ENCODE data around the gene INPP4B.

Gene INPP4B

GRCh38 chr4:142434519-142435224 lies 411.4 kb downstream of the INPP4B start:
- ATAC-seq (ENCODE audit: low read depth) (no peak), DNase-seq (ENCODE audit: low spot score in 2 of 2) (no peak)
- H3K9me3 Mint-ChIP-seq: peaks cover 11% of the 10 kb centered on the region
- H3K36me3 Mint-ChIP-seq: no peaks in the 10 kb centered on the region
- H3K4me3 Mint-ChIP-seq: no peak overlapping the region
- no peaks in the 10 kb centered on the region for H3K4me1 Mint-ChIP-seq
- H3K27ac Mint-ChIP-seq: no peak overlapping the region
- H3K27me3 Mint-ChIP-seq: no peaks in the 10 kb centered on the region

GRCh38 chr4:142428715-142429114 lies 417.4 kb downstream of the INPP4B start:
- Mint-ChIP-seq H3K4me1 (no peaks in the 10 kb centered on the region), H3K27ac (no peak overlapping the region), H3K27me3 (no peaks in the 10 kb centered on the region), H3K4me3 (no peak overlapping the region), H3K9me3 (peaks cover 3% of the 10 kb centered on the region), H3K36me3 (no peaks in the 10 kb centered on the region)
- no peak for DNase-seq (ENCODE audit: low spot score in 2 of 2)
- ATAC-seq (ENCODE audit: low read depth): no peak

- ATAC-seq (ENCODE audit: low read depth): no peak
- H3K9me3 Mint-ChIP-seq: no peaks in the 10 kb centered on the region
- no peak for DNase-seq (ENCODE audit: low spot score in 2 of 2)
- H3K4me1 Mint-ChIP-seq: no peaks in the 10 kb centered on the region
- no peak overlapping the region for H3K4me3 Mint-ChIP-seq
- no peaks in the 10 kb centered on the region for H3K36me3 Mint-ChIP-seq
- H3K27ac Mint-ChIP-seq: no peak overlapping the region
- no peaks in the 10 kb centered on the region for H3K27me3 Mint-ChIP-seq
Observed at GRCh38 chr4:142427456-142427855, 418.6 kb downstream of the INPP4B start.

DNA sequence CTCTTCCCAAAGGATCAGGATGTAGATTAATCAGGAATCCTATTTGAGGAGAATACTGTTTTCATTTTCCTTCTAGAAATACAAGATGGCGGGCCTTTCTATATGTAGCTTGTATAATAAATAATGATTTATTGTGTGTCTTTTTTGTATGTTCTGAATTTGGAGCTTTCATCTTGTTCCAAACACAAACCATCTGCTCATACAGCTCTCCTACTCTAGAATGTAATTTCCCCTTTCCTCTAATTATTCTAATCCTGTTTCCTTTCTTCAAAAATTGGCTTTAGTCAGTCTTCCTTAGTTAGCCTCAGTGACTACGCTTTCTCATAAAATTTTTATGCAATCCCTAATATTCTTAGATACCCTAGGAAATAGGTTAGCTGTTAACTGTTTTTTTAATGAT lies 422.2 kb downstream of the INPP4B start:
- Mint-ChIP-seq H3K9me3 (no peaks in the 10 kb centered on the region), H3K27me3 (no peaks in the 10 kb centered on the region), H3K27ac (no peak overlapping the region), H3K4me1 (no peaks in the 10 kb centered on the region), H3K4me3 (no peak overlapping the region), H3K36me3 (no peaks in the 10 kb centered on the region)
- ATAC-seq (ENCODE audit: low read depth) (no peak), DNase-seq (ENCODE audit: low spot score in 2 of 2) (no peak)

- no peak overlapping the region for H3K27ac Mint-ChIP-seq
Observed at GRCh38 chr4:142420311-142421095, 425.6 kb downstream of the INPP4B start.

GRCh38 chr4:142419712-142420111 lies 426.4 kb downstream of the INPP4B start:
- Mint-ChIP-seq H3K27me3 (no peaks in the 10 kb centered on the region), H3K4me3 (no peak overlapping the region), H3K9me3 (no peaks in the 10 kb centered on the region), H3K36me3 (no peaks in the 10 kb centered on the region), H3K4me1 (no peaks in the 10 kb centered on the region), H3K27ac (no peak overlapping the region)
- ATAC-seq (ENCODE audit: low read depth) (no peak), DNase-seq (ENCODE audit: low spot score in 2 of 2) (no peak)

More at GRCh38 chr4:142420311-142421095, 425.6 kb downstream of the INPP4B start:
- no peaks in the 10 kb centered on the region for H3K4me1 Mint-ChIP-seq
- H3K9me3 Mint-ChIP-seq: no peaks in the 10 kb centered on the region
- DNase-seq (ENCODE audit: low spot score in 2 of 2) (no peak), ATAC-seq (ENCODE audit: low read depth) (no peak)
- H3K4me3 Mint-ChIP-seq: no peak overlapping the region
- H3K36me3 Mint-ChIP-seq: no peaks in the 10 kb centered on the region
- H3K27me3 Mint-ChIP-seq: no peaks in the 10 kb centered on the region

DNA sequence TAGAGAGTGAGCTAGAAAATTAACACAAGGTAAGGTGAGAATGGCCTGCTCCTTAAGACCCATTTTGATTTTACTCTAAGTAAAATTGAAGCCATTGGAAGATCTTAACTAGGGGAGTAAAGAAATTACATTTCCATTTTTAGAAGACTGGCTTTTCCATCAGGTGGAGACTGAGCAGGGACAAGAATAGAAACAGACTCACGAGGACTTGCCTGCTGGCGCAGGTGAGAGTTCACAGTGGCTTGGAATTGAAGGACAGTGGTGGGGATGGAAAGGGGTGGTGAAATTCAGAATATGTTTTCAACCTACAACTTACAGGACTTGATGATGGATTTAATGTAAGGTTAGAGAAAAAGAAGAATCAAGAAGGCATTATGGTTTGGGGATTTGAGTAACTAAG lies 427.4 kb downstream of the INPP4B start:
- no peak for ATAC-seq (ENCODE audit: low read depth)
- Mint-ChIP-seq H3K4me1 (no peaks in the 10 kb centered on the region), H3K27ac (no peak overlapping the region), H3K36me3 (no peaks in the 10 kb centered on the region), H3K9me3 (no peaks in the 10 kb centered on the region), H3K4me3 (no peak overlapping the region), H3K27me3 (no peaks in the 10 kb centered on the region)
- no peak for DNase-seq (ENCODE audit: low spot score in 2 of 2)

DNA sequence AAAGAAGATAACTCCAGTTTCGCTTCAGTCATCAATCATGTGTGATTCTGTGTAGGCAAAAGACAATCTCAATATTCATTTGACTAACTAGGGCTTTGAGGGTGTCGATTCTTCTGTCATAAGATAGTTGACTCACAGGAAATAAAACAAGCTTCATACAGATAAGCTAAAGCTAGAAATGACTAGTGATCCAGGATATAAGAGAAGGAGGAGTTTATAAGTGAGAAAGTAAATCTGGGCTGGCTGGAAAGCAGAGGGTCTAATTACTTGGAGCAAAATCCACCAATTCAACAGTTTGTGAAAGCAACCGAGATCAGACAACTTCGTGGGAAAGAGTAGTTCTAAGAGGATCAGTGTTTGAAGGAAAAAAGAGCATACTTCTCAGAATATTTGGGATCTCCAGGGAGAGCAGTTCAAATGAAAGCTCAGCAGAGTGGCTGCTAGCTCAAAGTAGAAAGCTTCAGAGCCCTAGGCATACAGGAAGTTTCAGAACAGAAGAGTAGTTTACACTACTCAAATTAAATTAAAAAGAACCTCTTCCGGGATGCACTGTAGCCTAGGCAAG lies 429.3 kb downstream of the INPP4B start:
- ATAC-seq (ENCODE audit: low read depth) (no peak), DNase-seq (ENCODE audit: low spot score in 2 of 2) (no peak)
- Mint-ChIP-seq H3K27me3 (no peaks in the 10 kb centered on the region), H3K4me3 (no peak overlapping the region), H3K9me3 (no peaks in the 10 kb centered on the region), H3K36me3 (no peaks in the 10 kb centered on the region), H3K27ac (no peak overlapping the region), H3K4me1 (no peaks in the 10 kb centered on the region)

DNA sequence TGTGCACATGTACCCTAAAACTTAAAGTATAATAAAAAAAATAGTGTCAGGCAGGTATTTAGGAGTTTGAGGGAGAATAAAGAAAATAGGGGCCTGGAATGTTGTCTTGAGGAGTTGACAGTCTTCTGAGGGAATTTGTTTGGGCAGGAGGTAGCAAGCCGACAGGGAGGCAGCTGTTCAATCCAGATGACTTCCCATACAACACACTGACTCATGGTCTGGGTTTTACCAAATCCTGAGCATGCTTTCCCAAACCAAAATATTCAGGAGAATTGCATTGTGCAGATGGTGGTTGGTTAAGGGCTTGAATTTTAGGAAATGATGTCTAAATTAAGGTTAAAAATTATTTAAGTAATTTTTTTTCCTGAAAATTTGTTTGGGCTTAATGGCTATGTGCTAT lies 430.0 kb downstream of the INPP4B start:
- no peaks in the 10 kb centered on the region for H3K36me3 Mint-ChIP-seq

DNA sequence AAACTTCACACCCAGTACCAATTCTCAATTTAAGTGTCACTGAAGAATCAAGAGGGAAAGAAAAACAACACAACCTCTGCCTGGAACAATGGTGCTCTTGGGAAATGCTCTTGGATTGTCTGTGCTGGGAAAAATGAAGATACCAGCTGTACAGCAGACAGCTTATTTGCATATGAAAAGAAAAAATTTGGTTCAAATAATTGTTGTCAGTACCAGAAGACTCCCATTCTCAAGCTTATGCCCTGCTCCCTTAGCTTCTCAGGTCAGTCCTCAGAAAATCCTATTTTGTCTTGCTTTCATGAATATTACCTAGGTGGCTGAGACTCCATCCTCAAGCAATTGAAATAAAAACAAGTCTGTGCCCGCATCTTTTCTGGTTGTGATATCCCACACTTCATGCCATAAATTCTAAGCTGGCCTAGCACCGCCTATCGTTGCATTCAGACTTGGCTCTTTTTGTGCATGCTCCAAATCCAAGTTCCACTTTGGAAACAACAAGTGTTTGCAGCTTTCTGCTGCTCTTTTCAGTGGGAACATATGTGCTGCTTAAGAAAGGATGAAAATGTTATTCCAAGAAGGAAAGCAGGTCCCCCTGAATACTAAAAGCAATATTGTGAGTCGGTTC lies 431.6 kb downstream of the INPP4B start:
- Mint-ChIP-seq H3K36me3 (no peaks in the 10 kb centered on the region), H3K27ac (no peak overlapping the region), H3K9me3 (no peaks in the 10 kb centered on the region), H3K27me3 (no peaks in the 10 kb centered on the region), H3K4me1 (no peaks in the 10 kb centered on the region), H3K4me3 (no peak overlapping the region)
- no peak for DNase-seq (ENCODE audit: low spot score in 2 of 2)
- ATAC-seq (ENCODE audit: low read depth): no peak

More for the DNA sequence above, 430.0 kb downstream of the INPP4B start:
- no peak overlapping the region for H3K4me3 Mint-ChIP-seq
- DNase-seq (ENCODE audit: low spot score in 2 of 2): no peak
- no peaks in the 10 kb centered on the region for H3K9me3 Mint-ChIP-seq
- no peaks in the 10 kb centered on the region for H3K4me1 Mint-ChIP-seq
- no peak for ATAC-seq (ENCODE audit: low read depth)
- H3K27ac Mint-ChIP-seq: no peak overlapping the region
- no peaks in the 10 kb centered on the region for H3K27me3 Mint-ChIP-seq

- H3K4me3 Mint-ChIP-seq: no peak overlapping the region
Observed at GRCh38 chr4:142413485-142413884, 432.6 kb downstream of the INPP4B start.

GRCh38 chr4:142411993-142412392 lies 434.1 kb downstream of the INPP4B start:
- ATAC-seq (ENCODE audit: low read depth): no peak
- no peaks in the 10 kb centered on the region for H3K27me3 Mint-ChIP-seq
- no peak for DNase-seq (ENCODE audit: low spot score in 2 of 2)
- H3K4me1 Mint-ChIP-seq: no peaks in the 10 kb centered on the region
- H3K9me3 Mint-ChIP-seq: no peaks in the 10 kb centered on the region
- H3K36me3 Mint-ChIP-seq: no peaks in the 10 kb centered on the region
- no peak overlapping the region for H3K4me3 Mint-ChIP-seq
- H3K27ac Mint-ChIP-seq: no peak overlapping the region

More at GRCh38 chr4:142413485-142413884, 432.6 kb downstream of the INPP4B start:
- H3K27me3 Mint-ChIP-seq: no peaks in the 10 kb centered on the region
- H3K36me3 Mint-ChIP-seq: no peaks in the 10 kb centered on the region
- DNase-seq (ENCODE audit: low spot score in 2 of 2) (no peak), ATAC-seq (ENCODE audit: low read depth) (no peak)
- no peaks in the 10 kb centered on the region for H3K9me3 Mint-ChIP-seq
- no peaks in the 10 kb centered on the region for H3K4me1 Mint-ChIP-seq
- no peak overlapping the region for H3K27ac Mint-ChIP-seq

DNA sequence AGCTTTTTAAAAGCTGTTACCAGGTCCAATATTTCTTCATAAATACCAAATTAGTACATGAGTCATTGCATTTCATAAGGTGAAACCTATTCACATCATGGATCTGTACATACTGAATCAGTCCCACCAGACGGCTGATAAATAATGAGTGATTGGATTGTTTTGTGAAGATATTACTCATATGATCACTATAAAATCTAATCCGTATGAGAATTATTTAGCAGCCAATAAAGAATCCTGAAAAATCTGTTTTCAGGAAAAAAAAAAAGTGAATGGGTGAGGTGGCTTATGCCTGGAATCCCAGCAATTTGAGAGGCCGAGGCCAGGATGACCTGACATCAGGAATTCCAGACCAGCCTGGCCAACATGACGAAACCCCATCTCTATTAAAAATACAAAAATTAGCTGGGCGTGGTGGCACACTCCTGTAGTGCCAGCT lies 438.1 kb downstream of the INPP4B start:
- Mint-ChIP-seq H3K4me1 (peaks cover 6% of the 10 kb centered on the region), H3K27me3 (no peaks in the 10 kb centered on the region), H3K4me3 (no peak overlapping the region), H3K27ac (no peak overlapping the region), H3K9me3 (no peaks in the 10 kb centered on the region), H3K36me3 (no peaks in the 10 kb centered on the region)
- ATAC-seq (ENCODE audit: low read depth) (no peak), DNase-seq (ENCODE audit: low spot score in 2 of 2) (no peak)

DNA sequence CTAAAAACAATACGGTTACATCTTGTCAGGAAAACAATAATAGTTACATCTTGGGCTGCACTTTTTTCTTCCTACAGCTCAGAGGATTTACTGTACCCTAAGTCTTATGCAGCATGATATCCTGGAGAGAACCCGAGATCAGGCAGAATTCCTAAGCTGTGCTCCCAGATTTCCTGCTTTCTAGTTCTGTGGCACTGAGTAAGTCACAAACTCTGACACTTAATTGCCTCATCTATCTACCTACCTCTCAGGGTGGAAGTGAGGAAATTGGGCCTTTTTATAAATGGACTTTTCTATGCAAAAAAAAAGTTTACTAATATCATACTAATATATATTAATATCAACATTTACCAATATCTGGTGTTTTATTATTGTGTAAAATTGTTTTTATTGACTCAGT lies 438.5 kb downstream of the INPP4B start:
- ATAC-seq (ENCODE audit: low read depth) (no peak), DNase-seq (ENCODE audit: low spot score in 2 of 2) (no peak)
- H3K4me1 Mint-ChIP-seq: peaks cover 6% of the 10 kb centered on the region
- no peak overlapping the region for H3K27ac Mint-ChIP-seq
- no peaks in the 10 kb centered on the region for H3K27me3 Mint-ChIP-seq
- H3K9me3 Mint-ChIP-seq: no peaks in the 10 kb centered on the region
- no peak overlapping the region for H3K4me3 Mint-ChIP-seq
- no peaks in the 10 kb centered on the region for H3K36me3 Mint-ChIP-seq
